Tongue (tissue), 2 donors: ENCODE data around the gene UNC50. TPM values are rescaled to one million over a fixed set of nuclear protein-coding genes. Genes with fewer than 3 reads are reported as not detected.

ENCODE experiments used
- DNase-seq: peaks from one replicate; pipeline ENCODE4 v3.0.0-alpha.2; 2015
- total RNA-seq: library from RNA; depleted of rRNA; stranded (reverse); fragments of >200 nt; gene quantifications from one replicate; pipeline ENCODE4 v1.2.3, GENCODE V29; 2014

The UNC50 gene
- total RNA-seq, 1 donor from 2014 or later = 34.2 TPM

DNA sequence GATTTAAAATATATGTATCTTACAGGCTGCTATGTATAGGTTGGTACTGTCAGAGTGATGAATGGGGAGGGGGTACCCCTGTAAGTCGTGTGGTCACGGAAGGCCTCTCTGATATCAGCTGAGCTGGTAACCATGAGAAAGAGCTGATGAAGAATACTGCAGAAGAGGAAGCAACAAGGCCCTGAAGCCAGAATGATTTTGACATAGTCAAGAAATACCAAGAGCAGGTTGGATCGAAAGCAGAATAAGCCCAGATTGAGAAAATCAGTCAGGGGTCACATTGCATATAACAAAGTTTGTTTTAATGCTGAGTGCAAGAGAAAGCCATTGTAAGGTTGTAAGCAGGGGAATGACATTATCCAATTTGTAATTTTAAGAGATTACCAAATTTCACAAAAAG, 57.3 kb downstream of the UNC50 start:
- DNase-seq = no peak

Other genes with a start within 250 kb of the UNC50 start
- gene INPP4A, start 163.7 kb upstream of the UNC50 start, total RNA-seq = 26.1 TPM
- 38.4 TPM for gene COA5, start 77 bp upstream of the UNC50 start, total RNA-seq
- 19.0 TPM for gene MGAT4A, start 122.5 kb downstream of the UNC50 start, total RNA-seq